HL-60 (cell line): ENCODE data around the gene KLF1.

Source experiments
- DNase-seq, 2 experiments: peaks; one replicate each; pipeline ENCODE4 v3.0.0-alpha.2; 2010 to 2020; ENCODE audit warnings: low read depth in 1 of 2, low spot score in 1 of 2
- H3K27ac ChIP-seq: fragments of 250-450 bp; sonication (Bioruptor Pico); replicated peaks from 2 replicates; pipeline ENCODE4 v1.5.1; 2020; ENCODE audit warnings: mild to moderate bottlenecking, moderate library complexity
- H3K27me3 ChIP-seq: fragments of 250-450 bp; sonication (Bioruptor Pico); 2 replicates; pipeline ENCODE4 v1.5.1; 2021; ENCODE audit warnings: mild to moderate bottlenecking, moderate library complexity; ENCODE audit not compliant: insufficient read depth, poor library complexity, severe bottlenecking
- H3K4me3 ChIP-seq: replicated peaks from 2 replicates; pipeline ENCODE4 v1.5.1; 2011; ENCODE audit warnings: mild to moderate bottlenecking, control low read depth, low read length; ENCODE audit not compliant: insufficient read depth
- GABPA ChIP-seq: IDR thresholded peaks from 2 replicates; pipeline ENCODE4 v1.6.1; 2012; ENCODE audit warnings: low read depth
- POLR2AphosphoS5 ChIP-seq: IDR thresholded peaks from 2 replicates; pipeline ENCODE4 v1.6.1; 2012; ENCODE audit warnings: low read depth
- SPI1 ChIP-seq: IDR thresholded peaks from 2 replicates; pipeline ENCODE4 v1.6.1; 2012; ENCODE audit warnings: low read depth, mild to moderate bottlenecking, borderline replicate concordance
- TF ChIP-seq, protein P1 (sequence below): IDR thresholded peaks from 2 replicates; pipeline ENCODE4 v1.6.1; 2012; ENCODE audit warnings: low read depth; ENCODE audit not compliant: insufficient replicate concordance
- TF ChIP-seq, protein P2 (sequence below): IDR thresholded peaks from one replicate; pipeline ENCODE4 v1.5.1; 2011; ENCODE audit warnings: low read length, control low read depth, inconsistent platforms; ENCODE audit not compliant: insufficient read depth

The KLF1 gene

DNA sequence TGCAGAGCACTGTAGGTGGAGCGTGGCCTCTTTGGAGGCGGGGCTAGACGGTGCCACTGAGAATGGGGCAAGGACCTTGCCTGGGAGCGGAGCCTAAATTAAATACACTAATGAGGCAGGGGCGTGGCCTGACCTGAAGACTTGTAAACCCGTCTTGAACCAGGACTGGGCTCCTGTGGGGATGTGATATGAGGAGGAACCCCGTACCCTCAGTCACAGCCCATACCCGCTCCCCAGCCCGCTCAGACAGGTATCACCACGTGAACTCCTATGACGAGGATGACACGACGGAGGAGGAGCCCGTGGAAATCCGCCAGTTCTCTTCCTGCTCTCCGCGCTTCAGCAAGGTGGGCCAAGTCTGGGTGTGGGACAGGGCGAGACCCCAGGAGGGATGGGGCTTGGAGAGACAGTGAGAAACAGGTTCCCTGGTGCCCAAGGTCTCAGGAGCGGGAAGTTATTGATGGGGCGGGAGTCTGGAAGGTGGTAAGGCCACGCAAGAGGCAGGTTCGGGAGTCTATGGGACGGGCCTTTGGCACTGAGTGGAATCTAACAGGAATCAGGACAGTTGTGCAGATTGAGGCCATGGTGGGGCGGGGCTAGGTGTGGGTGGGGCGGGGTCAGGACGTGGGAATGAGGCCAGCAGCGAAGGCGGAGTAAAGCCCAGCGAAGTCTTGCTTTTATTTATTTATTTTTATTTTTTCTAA is 20.4 kb downstream of the KLF1 start:
- no peaks in the 10 kb centered on the region for H3K27me3 ChIP-seq

DNA sequence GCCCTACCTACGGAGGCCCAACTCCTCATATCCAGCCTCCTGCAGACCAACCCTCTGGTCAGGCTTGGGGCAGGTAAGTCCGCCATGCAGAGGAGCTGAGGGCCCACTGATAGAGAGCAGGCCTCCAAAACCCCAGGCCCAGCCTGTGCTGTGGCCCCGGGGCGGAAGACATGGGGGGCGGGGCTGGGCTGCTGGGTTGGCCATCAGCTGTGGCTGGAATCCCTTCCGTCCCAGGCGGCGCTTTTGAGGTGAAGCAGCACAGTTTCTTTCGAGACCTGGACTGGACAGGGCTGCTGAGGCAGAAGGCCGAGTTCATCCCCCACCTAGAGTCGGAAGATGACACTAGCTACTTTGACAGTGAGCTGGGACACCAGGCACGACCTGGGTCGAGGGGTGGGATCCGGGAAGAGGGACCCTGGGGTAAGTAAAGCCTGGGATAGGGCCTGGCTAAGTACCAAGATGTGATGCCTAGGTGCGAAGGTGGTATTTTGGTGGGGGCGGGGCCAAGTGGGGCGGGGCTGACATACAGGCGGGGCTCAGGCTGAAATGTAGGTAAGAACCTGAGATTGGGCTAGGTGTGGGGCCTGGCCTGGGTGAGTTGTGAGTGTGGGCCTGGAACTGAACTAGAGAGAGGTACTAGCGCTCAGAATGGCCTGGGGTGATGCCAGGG is 21.1 kb downstream of the KLF1 start:
- no peak overlapping the region for H3K27ac ChIP-seq
- TF ChIP-seq, protein P1, sequence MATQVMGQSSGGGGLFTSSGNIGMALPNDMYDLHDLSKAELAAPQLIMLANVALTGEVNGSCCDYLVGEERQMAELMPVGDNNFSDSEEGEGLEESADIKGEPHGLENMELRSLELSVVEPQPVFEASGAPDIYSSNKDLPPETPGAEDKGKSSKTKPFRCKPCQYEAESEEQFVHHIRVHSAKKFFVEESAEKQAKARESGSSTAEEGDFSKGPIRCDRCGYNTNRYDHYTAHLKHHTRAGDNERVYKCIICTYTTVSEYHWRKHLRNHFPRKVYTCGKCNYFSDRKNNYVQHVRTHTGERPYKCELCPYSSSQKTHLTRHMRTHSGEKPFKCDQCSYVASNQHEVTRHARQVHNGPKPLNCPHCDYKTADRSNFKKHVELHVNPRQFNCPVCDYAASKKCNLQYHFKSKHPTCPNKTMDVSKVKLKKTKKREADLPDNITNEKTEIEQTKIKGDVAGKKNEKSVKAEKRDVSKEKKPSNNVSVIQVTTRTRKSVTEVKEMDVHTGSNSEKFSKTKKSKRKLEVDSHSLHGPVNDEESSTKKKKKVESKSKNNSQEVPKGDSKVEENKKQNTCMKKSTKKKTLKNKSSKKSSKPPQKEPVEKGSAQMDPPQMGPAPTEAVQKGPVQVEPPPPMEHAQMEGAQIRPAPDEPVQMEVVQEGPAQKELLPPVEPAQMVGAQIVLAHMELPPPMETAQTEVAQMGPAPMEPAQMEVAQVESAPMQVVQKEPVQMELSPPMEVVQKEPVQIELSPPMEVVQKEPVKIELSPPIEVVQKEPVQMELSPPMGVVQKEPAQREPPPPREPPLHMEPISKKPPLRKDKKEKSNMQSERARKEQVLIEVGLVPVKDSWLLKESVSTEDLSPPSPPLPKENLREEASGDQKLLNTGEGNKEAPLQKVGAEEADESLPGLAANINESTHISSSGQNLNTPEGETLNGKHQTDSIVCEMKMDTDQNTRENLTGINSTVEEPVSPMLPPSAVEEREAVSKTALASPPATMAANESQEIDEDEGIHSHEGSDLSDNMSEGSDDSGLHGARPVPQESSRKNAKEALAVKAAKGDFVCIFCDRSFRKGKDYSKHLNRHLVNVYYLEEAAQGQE = no peak
- TF ChIP-seq SPI1 (no peak), POLR2AphosphoS5 (no peak)
- TF ChIP-seq, protein P2, sequence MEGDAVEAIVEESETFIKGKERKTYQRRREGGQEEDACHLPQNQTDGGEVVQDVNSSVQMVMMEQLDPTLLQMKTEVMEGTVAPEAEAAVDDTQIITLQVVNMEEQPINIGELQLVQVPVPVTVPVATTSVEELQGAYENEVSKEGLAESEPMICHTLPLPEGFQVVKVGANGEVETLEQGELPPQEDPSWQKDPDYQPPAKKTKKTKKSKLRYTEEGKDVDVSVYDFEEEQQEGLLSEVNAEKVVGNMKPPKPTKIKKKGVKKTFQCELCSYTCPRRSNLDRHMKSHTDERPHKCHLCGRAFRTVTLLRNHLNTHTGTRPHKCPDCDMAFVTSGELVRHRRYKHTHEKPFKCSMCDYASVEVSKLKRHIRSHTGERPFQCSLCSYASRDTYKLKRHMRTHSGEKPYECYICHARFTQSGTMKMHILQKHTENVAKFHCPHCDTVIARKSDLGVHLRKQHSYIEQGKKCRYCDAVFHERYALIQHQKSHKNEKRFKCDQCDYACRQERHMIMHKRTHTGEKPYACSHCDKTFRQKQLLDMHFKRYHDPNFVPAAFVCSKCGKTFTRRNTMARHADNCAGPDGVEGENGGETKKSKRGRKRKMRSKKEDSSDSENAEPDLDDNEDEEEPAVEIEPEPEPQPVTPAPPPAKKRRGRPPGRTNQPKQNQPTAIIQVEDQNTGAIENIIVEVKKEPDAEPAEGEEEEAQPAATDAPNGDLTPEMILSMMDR = no peak
- no peak for DNase-seq
- no peaks in the 10 kb centered on the region for H3K27me3 ChIP-seq
- H3K4me3 ChIP-seq = no peak overlapping the region

More for the DNA sequence above, 20.4 kb downstream of the KLF1 start:
- Histone ChIP-seq H3K4me3 (no peak overlapping the region), H3K27ac (no peak overlapping the region)
- no peak for DNase-seq
- TF ChIP-seq SPI1 = no peak
- TF ChIP-seq POLR2AphosphoS5 = no peak

DNA sequence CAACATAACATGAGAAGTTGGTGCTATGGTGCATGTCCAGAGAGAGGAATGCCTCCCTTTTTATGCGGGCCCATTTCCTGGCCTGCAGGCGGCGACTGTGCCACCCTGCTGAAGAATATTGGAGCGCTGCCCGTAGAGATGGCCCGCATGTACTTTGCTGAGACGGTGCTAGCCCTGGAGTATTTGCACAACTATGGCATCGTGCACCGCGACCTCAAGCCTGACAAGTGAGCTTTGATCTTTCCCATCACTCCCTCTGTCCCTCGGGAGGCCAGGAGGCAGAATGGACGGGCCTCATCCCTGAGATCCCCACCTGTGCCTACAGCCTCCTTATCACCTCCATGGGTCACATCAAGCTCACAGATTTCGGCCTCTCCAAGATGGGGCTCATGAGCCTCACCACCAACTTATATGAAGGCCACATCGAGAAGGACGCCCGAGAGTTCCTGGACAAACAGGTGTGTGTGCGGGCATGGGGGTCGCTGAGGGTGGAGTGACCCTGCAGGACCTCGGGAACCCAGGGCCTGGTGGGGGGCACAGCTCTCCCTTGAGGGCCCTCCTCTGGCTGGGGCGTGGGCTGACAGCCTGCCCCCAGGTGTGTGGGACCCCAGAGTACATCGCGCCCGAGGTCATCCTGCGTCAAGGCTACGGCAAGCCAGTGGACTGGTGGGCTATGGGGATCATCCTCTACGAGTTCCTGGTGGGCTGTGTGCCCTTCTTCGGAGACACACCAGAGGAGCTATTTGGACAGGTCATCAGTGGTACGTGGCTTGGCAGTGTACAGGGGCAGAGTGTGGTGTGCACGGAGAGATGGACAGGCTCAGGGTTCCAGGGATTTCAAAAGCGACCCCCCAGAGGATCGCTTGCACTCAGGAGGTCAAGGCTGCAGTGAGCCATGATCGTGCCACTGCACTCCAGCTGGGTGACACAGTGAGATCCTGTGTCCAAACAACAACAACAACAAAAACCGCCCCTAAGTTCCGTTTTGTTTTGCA is 22.0 kb downstream of the KLF1 start:
- Histone ChIP-seq H3K27ac (no peak overlapping the region), H3K27me3 (no peaks in the 10 kb centered on the region)
- TF ChIP-seq GABPA (no peak), SPI1 (no peak), POLR2AphosphoS5 (no peak)
- TF ChIP-seq, protein P1 = no peak
- TF ChIP-seq, protein P2 = no peak

DNA sequence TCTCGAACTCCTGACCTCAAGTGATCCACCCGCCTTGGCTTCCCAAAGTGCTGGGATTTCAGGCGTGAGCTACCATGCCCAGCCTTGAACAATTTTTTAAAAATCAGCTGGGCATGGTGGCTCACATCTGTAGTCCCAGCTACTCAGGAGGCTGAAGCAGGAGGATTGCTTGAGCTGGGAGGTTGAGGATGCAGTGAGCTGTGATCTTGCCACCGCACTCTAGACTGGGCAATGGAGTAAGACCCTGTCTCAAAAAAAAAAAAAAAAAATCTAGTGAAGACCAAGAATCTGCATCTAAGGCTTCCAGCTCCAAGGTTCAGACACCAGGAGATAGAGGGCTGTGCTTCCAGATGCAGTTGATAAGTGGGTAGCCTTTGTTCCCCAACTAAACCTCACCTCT is 22.9 kb downstream of the KLF1 start:
- Histone ChIP-seq H3K27ac (no peak overlapping the region), H3K4me3 (no peak overlapping the region), H3K27me3 (no peaks in the 10 kb centered on the region)
- no peak for DNase-seq
- TF ChIP-seq GABPA (no peak), SPI1 (no peak), POLR2AphosphoS5 (no peak)
- TF ChIP-seq, protein P2 = no peak
- TF ChIP-seq, protein P1 = no peak

More for the DNA sequence above, 22.0 kb downstream of the KLF1 start:
- no peak overlapping the region for H3K4me3 ChIP-seq
- DNase-seq = no peak
